KG1 (cell line): ENCODE data around the gene UBA6.
"Not testable (repeated sequence)": the region's sequence is repeated elsewhere in the genome, so short reads cannot be mapped to it uniquely, and the experiment has no call there.

ENCODE experiments used
- DNase-seq: peaks from one replicate; lab custom pipeline; 2025; lab: John Stamatoyannopoulos, UW

UBA6 gene

GRCh38 chr4:67713529-67714247 is 12.7 kb upstream of the UBA6 start:
- no peak for DNase-seq

- DNase-seq: no peak
Measured at GRCh38 chr4:67712650-67713528, 11.9 kb upstream of the UBA6 start.

GRCh38 chr4:67712000-67712625 is 11.2 kb upstream of the UBA6 start:
- no peak for DNase-seq

- DNase-seq: not testable (repeated sequence)
Measured at GRCh38 chr4:67706682-67707081, 5.7 kb upstream of the UBA6 start.

GRCh38 chr4:67704843-67705242 is 3.9 kb upstream of the UBA6 start:
- no peak for DNase-seq

- DNase-seq: no peak
Measured at GRCh38 chr4:67702166-67702565, 1.2 kb upstream of the UBA6 start.

GRCh38 chr4:67701517-67701850 is 529 bp upstream of the UBA6 start:
- no peak for DNase-seq

- no peak for DNase-seq
Measured at GRCh38 chr4:67700116-67700737, 728 bp downstream of the UBA6 start.

- no peak for DNase-seq
Measured at GRCh38 chr4:67699603-67700002, 1.4 kb downstream of the UBA6 start.

GRCh38 chr4:67697860-67698687 is 2.9 kb downstream of the UBA6 start:
- DNase-seq: no peak

GRCh38 chr4:67696061-67696460 is 4.9 kb downstream of the UBA6 start:
- DNase-seq: no peak

GRCh38 chr4:67694662-67695061 is 6.3 kb downstream of the UBA6 start:
- DNase-seq: no peak

GRCh38 chr4:67691328-67691727 is 9.6 kb downstream of the UBA6 start:
- no peak for DNase-seq

- DNase-seq: no peak
Measured at GRCh38 chr4:67687636-67688035, 13.3 kb downstream of the UBA6 start.

GRCh38 chr4:67685532-67685859 is 15.5 kb downstream of the UBA6 start:
- no peak for DNase-seq

- no peak for DNase-seq
Measured at GRCh38 chr4:67684839-67685531, 16.0 kb downstream of the UBA6 start.

GRCh38 chr4:67682266-67682665 is 18.7 kb downstream of the UBA6 start:
- DNase-seq: no peak

GRCh38 chr4:67680581-67681222 is 20.3 kb downstream of the UBA6 start:
- DNase-seq: no peak

GRCh38 chr4:67678612-67679011 is 22.3 kb downstream of the UBA6 start:
- DNase-seq: no peak

GRCh38 chr4:67674098-67674497 is 26.9 kb downstream of the UBA6 start:
- no peak for DNase-seq

GRCh38 chr4:67668315-67668714 is 32.6 kb downstream of the UBA6 start:
- no peak for DNase-seq
